NAMALWA (cell line): ENCODE measurements around the gene ALG1.
"Not testable (repeated sequence)": the region's sequence is repeated elsewhere in the genome, so short reads cannot be mapped to it uniquely, and the experiment has no call there.

Source experiments
- DNase-seq: peaks from one replicate; pipeline ENCODE4 v3.0.0-alpha.2; 2015; ENCODE audit warnings: low spot score

The ALG1 gene

DNA sequence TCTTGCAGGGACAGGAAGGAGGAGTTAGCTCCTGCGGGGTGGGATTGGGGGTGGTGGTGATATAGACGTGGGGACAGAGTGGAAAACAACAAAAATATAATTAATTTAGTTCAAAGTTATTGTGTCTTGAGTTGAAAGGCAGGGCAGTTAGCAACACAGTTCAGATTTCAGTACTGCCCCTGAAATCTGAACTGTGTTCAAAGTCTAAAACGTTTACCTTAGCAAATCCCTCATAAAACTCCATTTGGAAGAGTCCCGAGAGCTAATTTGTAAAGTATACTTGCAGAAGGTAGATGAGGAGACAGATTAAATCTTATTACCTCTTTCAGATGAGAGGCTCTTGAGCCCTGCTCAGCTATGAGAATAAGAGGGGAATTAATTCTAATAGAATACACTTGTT is 27.5 kb downstream of the ALG1 start:
- peak; percentile 13 for DNase-seq

DNA sequence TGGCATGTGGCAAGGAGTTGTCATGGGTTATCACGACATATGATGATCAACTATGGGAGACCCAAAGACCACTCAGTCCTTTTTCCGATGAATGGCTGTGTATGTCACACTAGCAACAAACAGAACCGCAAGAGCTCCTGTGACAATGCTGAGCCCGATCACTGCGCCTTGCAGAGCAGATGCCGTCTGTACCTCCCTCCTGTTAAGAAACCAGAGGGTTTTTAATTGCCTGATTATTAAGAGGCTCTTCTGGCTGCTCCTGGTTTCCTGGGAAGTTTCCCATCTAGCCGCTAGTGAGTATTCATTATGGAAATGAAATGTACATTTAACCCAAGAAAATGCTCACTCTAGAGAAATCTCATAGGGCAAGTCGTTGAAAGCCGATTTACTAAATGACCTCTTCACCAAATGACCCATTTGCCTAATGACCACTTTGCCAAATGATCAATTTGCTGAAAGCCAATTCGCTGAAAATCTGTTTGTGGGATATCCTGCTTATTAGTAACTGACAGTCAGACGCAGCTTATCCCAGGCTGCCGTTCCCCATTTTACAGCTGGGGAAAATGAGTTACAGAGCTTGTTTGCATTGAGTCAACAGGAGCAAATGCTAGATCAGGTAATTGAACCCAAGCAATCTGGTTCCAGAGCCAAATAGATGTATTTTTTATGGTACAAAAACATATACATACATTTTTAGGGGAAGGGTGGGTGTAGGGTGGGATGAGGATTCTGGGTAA is 31.8 kb downstream of the ALG1 start:
- DNase-seq, result not testable (repeated sequence)

DNA sequence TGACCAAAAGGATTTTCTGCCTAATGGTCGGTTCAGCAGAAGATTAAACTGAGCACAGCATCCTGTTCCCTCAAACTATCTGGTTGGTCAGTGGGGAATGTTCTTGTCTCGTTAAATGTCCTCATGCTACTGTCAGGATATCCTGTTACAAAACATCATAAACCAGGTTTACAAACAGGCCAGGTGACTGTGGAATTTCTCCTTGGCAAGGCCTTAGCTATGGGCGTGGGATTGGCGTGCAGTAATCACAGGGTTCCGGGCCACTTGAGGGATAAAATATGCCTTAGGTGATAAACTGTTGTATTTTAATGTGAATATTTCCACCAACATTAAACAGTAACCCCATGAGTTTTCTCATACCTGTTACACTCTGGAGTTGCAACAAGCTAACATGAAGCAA is 33.4 kb downstream of the ALG1 start:
- not testable (repeated sequence) for DNase-seq

DNA sequence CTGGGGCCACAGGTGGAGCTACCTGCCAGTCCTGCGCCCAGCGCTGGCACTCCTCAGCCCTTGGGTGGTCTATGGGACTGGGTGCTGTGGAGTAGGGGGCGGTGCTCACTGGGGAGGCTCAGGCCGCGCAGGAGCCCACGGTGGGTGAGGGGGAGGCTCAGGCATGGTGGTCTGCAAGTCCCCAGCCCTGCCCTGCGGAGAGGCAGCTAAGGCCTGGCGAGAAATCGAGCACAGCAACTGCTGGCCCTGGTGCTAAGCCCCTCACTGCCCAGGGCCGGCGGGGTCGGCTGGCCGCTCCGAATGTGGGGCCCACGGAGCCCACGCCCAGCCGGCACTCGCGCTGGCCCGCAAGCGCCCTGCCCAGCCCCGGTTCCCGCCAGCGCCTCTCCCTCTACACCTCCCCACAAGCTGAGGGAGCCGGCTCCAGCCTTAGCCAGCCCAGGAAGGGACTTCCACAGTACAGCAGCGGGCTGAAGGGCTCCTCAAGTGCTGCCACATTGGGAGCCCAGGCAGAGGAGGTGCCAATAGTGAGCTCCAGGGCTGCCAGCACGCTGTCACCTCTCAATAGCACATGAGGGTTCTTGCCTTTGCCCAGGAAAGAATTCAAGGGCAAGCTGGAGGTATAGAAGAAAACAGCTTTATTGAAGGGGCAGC is 37.0 kb downstream of the ALG1 start:
- no peak for DNase-seq

DNA sequence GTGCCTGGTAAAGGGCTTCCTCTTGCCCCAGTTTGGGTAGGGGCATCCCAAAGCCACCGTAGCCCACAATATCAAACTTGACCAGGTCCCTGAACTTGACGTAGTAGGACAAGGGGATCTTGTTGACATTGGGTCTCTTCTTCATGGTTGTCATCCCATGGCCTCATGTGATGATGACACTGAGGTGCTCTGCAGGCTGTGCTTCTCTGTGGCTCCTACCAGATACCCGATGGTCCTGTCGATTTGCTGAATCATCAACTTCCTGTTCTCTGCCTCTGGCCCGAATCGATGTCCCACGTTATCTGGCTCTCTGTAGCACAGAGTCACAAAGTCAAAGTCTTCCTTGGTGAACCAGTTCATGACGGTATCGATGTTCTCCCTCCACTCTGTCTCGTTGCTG is 39.3 kb downstream of the ALG1 start:
- not testable (repeated sequence) for DNase-seq

DNA sequence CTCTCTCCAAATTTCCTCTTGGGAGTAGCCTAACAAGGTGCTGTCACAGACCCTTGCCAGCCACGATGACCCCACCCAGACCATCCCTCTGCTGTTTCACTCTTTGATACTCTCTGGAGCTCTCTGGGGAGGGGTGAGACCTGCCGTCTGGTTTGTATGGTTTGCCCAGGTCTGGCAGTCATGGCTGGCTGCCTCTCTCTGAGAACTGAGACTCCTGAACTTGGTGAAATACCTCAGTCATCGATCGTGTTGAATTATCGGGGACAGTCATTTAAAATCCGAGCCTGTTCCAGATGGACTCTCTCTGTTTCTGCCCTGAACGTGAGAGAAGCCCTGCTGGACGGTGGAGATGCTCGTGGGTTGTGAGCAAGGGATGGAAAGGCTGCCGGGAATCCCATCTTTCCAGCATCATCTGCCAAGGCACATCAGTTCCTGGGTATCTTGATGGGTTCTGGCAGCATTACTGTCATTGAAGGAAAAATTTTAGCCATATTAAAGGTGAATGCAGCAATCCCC is 45.2 kb downstream of the ALG1 start:
- DNase-seq, result not testable (repeated sequence)

DNA sequence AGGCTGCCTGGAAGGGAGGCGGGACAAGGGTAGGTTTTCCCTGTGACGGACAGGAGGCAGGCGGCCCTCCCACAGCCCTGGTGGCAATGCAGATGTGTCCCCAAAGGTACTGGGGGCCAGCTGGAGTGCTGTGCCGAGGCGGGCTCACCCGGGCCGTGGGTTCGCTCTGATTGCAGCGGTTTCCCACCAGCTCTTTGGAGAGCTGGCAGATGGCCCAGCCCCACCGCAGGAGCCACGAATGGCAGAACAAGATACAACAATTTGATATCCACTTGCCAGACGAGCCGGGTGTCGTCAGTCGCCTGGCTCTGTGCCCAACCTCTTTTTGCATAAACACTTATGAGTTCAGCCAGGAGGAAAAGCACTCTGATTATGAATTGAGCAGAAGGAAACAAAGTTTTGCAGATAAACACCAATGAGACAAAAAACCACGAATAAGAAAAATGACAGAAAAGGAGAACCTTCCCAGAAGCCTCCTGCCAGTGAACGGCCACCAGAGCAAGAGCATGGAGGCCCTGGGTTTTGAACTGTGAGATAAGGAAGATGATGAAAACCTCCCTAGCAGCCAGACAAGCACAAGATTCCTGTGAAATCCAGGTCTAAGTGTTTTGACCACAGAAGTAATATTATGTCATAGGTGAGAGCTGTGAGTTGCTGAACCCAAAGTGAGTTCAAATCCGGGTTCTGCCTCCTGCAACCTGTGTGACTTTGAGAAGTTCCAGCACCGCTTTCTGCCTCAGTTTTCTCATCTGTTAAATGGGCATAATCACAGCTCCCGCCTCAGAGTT is 45.9 kb downstream of the ALG1 start:
- DNase-seq, result peak; percentile 57

DNA sequence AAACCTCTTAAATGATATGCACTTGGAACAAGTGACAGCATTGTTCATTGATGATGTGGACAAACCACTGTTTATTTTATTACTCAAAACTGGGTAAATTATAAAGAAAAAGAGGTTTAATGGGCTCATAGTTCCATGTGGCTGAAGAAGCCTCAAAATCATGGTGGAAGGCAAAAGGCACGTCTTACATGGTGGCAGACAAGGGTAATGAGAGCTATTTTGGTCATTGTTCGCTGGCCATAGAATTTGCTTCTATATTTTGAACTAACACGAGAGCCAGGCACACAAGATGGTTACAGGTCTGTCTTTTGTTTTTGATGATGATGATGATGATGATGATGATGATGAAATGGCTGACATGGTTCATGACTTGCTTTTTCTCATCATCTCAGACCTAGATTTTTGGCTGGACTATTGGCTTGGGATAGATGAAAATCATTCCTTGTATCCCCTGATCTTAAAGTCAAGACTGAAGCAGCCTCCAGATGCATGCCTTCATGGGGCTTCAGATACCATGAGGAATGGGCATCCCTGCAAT is 59.9 kb downstream of the ALG1 start:
- not testable (repeated sequence) for DNase-seq

DNA sequence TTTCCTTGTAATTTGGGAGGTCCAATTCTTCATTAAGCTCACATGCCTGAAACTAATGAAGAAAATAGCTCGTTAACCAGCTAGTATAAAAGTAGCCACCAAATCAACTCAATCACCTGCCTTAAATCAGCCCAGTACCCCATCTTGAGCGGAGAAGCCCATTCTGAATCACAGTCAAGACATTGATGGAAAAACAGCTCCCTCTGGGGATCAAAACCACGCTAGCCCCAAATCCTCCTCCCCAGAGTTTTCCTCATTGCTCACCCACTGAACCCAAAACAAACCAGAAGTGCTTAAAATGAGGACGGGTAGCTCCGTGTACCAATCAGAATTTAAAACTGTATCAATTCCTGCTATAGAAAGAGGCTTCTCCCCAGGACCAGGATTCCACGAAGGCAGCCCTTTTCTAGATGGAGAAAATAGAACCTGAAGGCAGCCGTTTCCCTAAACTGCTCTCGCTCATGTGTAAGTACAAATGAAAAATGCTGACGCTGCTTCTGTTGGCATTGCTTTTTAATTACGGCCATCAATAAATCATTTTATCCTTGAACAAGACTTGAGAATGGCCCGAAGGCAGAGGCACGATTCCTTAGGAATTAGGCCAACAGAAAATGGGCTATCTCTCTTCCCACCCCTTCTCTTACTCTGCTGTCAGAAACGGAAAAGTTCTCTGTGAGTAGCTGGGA is 61.4 kb downstream of the ALG1 start:
- DNase-seq, result not testable (repeated sequence)

DNA sequence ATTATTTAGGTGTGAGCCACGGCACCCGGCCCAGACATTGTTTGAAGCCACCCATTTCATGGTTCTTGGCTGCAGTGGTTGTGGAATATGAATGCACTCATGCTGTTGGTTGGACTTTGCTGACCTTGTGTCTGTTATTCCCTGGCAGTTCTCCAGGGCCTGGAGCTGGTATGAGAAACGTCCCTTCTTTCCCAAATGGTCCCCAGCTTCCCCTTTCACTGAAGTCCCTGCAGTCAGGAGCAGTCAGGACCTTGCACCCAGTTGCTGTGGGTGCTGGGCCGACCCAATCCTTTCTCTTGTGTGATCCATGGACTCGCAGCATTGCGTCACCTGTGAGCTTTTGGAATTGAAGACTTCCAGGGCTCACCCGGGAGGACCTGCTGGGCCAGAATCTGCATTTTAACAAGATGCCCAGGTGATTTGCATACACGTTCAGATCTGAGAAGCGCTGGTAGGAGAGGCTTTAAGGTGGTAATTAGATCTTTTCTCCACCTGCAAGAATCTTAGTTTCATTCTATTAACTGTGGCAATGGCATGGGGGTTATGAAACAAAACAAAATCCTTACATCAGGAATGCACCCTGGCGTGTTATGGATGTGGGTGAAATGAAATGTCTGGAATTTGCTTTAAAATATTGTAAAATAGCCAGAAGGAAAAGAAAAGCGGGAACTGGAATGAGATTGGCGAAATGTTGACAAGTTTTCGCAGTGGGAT is 63.3 kb downstream of the ALG1 start:
- not testable (repeated sequence) for DNase-seq
